HUES6 (cell line): Measurements from ENCODE around the gene MACROD2.

ENCODE experiments used
- H3K27ac ChIP-seq: 2 replicates; pipeline ENCODE4 v1.7.0; 2013; ENCODE audit warnings: low read depth, mild to moderate bottlenecking, low read length, inconsistent platforms
- H3K27me3 ChIP-seq: 2 replicates; pipeline ENCODE4 v1.6.1; 2013; ENCODE audit warnings: low read length; ENCODE audit not compliant: control insufficient read depth, insufficient read depth
- H3K36me3 ChIP-seq: 2 replicates; pipeline ENCODE4 v1.6.1; 2013; ENCODE audit warnings: low read length; ENCODE audit not compliant: control insufficient read depth, insufficient read depth
- H3K4me1 ChIP-seq: 2 replicates; pipeline ENCODE4 v1.6.1; 2013; ENCODE audit warnings: low read length; ENCODE audit not compliant: control insufficient read depth, insufficient read depth
- H3K4me3 ChIP-seq: 2 replicates; pipeline ENCODE4 v1.5.1; 2013; ENCODE audit warnings: low read depth, low read length
- H3K9ac ChIP-seq: one replicate; pipeline ENCODE4 v1.6.1; 2013; ENCODE audit warnings: mild to moderate bottlenecking, low read length
- H3K9me3 ChIP-seq: 2 replicates; pipeline ENCODE4 v1.6.1; 2013; ENCODE audit warnings: low read depth, low read length; ENCODE audit not compliant: control insufficient read depth, insufficient read depth

MACROD2 gene

GRCh38 chr20:14600527-14600926 is 605.2 kb downstream of the MACROD2 start:
- Histone ChIP-seq H3K27me3 (no peaks in the 10 kb centered on the region), H3K4me1 (no peaks in the 10 kb centered on the region), H3K27ac (no peak overlapping the region), H3K9me3 (no peaks in the 10 kb centered on the region), H3K4me3 (no peak overlapping the region), H3K9ac (no peak overlapping the region), H3K36me3 (no peaks in the 10 kb centered on the region)

- Histone ChIP-seq H3K27ac (no peak overlapping the region), H3K4me1 (no peaks in the 10 kb centered on the region), H3K4me3 (no peak overlapping the region), H3K9ac (no peak overlapping the region), H3K36me3 (no peaks in the 10 kb centered on the region), H3K27me3 (no peaks in the 10 kb centered on the region), H3K9me3 (no peaks in the 10 kb centered on the region)
Observed at GRCh38 chr20:14604143-14604542, 608.8 kb downstream of the MACROD2 start.

- Histone ChIP-seq H3K27ac (no peak overlapping the region), H3K4me3 (no peak overlapping the region), H3K27me3 (no peaks in the 10 kb centered on the region), H3K36me3 (no peaks in the 10 kb centered on the region), H3K4me1 (peaks cover 4% of the 10 kb centered on the region), H3K9me3 (no peaks in the 10 kb centered on the region), H3K9ac (no peak overlapping the region)
Observed at GRCh38 chr20:14609328-14610221, 614.3 kb downstream of the MACROD2 start.

DNA sequence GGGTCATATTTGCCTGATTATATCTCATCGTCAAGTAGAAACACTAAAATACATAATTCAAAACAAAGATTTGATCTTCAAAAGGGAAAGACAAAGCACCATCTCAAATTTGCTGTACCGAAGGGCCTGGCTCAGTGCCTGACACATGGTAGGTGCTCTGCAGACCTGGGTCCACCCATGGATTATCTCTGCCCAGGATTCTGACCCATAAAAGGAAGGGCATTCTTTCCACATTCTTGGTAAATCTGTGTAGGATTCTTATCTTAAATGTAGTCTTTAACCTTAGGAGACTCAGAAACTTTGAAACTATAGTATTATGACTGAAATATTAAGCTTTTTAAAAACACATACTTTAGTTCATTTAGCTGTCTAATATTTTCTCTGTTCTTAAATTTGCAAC is 616.2 kb downstream of the MACROD2 start:
- Histone ChIP-seq H3K27me3 (no peaks in the 10 kb centered on the region), H3K36me3 (no peaks in the 10 kb centered on the region), H3K27ac (no peak overlapping the region), H3K4me3 (no peak overlapping the region), H3K9me3 (no peaks in the 10 kb centered on the region), H3K9ac (no peak overlapping the region), H3K4me1 (peaks cover 4% of the 10 kb centered on the region)

DNA sequence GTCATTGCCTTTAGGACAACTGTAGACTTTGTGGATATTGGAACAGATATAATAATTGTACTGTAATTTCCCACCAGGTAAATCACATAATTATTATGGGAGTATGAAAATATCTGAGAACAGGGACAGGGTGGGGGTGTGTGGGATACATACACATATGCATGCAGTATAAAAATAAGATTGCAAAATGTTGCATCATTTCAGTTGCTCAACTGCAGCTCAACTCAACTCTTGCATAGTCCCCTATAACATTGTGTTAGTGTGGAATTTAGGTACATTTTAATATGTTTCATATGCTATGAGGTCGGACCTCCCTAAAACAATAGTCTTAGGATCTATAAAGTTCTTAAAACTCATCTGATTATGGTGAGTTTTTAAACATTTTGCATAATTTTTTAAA is 617.1 kb downstream of the MACROD2 start:
- no peak overlapping the region for H3K4me3 ChIP-seq
- no peak overlapping the region for H3K27ac ChIP-seq
- no peaks in the 10 kb centered on the region for H3K27me3 ChIP-seq
- peaks cover 4% of the 10 kb centered on the region for H3K4me1 ChIP-seq
- H3K36me3 ChIP-seq, result no peaks in the 10 kb centered on the region
- H3K9ac ChIP-seq, result no peak overlapping the region
- H3K9me3 ChIP-seq, result no peaks in the 10 kb centered on the region

DNA sequence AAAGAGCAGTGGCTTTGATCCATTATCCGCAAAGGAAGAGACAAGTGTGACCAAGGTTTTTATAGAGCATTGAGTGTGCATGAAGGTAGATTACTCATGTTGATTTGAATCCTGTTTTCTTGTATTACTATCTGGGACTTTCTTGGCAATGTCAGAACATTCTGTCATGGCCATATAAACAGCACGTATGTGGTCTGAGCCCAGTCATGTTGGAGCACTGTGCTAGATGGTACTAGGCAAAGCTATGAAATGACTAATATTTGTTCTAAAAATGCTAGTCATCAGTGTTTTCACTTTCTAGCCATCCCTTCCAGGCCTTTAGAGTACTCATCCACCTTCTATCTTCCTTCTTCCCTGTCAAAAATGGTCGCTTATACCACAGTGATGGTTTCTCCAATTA is 620.7 kb downstream of the MACROD2 start:
- Histone ChIP-seq H3K4me1 (peaks cover 7% of the 10 kb centered on the region; the same call in 1 of the 2 replicates), H3K9ac (no peak overlapping the region), H3K36me3 (no peaks in the 10 kb centered on the region), H3K4me3 (no peak overlapping the region), H3K27me3 (no peaks in the 10 kb centered on the region), H3K27ac (no peak overlapping the region), H3K9me3 (no peaks in the 10 kb centered on the region)

DNA sequence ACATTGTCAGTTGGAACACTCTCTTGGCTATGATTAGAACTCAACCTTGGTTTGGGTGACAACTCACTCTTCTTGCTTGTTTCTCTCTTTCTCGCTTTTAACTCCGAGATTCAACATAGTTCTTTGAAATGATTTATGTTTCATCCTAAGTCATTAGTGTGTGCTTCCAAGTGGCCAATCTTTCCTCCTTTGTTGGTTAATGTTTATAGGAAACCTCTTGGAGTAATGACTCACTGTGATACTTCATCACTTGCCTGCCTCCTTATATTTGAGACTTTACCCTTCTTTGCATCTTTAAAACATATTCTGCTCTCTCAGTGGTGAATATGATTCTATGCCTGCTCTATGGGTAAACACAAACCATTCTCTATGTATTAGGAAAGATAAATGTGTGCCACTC is 621.8 kb downstream of the MACROD2 start:
- H3K27ac ChIP-seq, result no peak overlapping the region
- no peaks in the 10 kb centered on the region for H3K9me3 ChIP-seq
- H3K4me1 ChIP-seq, result peaks cover 7% of the 10 kb centered on the region; the same call in 1 of the 2 replicates

DNA sequence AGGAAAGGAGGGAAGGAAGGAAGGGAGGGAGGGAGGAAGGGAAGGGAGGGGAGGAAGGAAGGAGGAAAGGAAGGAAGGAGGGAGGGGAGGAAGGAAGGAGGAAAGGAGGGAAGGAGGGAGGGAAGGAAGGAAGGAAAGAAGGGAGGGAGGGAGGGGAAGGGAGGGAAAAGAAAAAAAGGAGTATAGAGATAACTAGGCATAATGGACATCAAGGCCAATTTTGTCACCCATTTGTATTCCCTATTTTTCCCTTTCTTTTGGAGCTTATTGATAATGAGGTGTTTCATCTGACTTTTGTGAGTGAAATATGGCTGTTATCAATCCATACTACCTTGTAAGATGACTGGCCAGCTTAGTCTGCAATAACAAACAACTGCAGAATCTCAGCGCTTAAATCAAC is 624.1 kb downstream of the MACROD2 start:
- H3K9me3 ChIP-seq, result no peaks in the 10 kb centered on the region
- no peak overlapping the region for H3K9ac ChIP-seq
- H3K36me3 ChIP-seq, result no peaks in the 10 kb centered on the region
- H3K27ac ChIP-seq, result no peak overlapping the region
- H3K4me3 ChIP-seq, result no peak overlapping the region
- no peaks in the 10 kb centered on the region for H3K27me3 ChIP-seq
- H3K4me1 ChIP-seq, result peaks cover 7% of the 10 kb centered on the region; the same call in 1 of the 2 replicates

More for the DNA sequence above, 621.8 kb downstream of the MACROD2 start:
- Histone ChIP-seq H3K36me3 (no peaks in the 10 kb centered on the region), H3K9ac (no peak overlapping the region), H3K4me3 (no peak overlapping the region), H3K27me3 (no peaks in the 10 kb centered on the region)

DNA sequence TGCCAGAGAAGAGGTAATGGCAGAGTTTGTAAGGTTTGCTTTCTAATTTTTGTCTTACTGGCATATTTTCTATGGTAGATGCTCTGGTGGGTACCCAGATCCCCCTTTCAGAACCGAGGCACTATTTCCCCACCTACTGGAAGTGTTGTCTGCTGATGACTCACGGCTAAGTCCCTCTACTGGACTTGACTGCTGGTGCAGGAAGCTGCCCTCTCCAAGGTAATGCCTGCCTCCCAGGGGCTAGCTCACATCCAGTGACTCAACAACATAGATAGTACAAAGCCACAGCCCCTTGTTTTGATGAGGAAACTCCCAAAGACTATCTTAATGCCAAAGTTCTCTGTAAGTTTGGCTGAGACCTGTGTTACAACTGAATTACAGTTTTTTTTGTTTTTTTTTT is 627.5 kb downstream of the MACROD2 start:
- Histone ChIP-seq H3K9ac (no peak overlapping the region), H3K36me3 (no peaks in the 10 kb centered on the region), H3K4me3 (no peak overlapping the region), H3K27ac (no peak overlapping the region), H3K9me3 (no peaks in the 10 kb centered on the region), H3K27me3 (no peaks in the 10 kb centered on the region), H3K4me1 (peaks cover 7% of the 10 kb centered on the region; the same call in 1 of the 2 replicates)

DNA sequence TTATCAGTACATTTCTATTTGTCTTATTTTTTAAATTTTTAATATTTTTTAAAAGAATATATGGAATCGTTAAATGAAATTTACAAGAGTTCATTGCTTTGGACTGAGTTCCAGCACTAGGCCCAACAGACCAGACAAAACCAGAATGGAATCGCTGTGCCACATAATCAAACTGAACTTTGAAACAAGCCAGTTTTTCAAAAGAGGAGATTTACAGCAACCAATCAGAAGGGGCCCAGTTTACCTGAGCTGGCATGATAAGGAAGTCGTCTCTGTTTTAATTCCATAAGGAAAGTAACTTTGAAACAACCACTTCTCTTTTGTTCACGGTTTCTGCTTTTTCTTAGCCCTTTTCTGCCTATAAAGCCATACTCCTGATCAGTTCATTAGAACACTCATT is 635.7 kb downstream of the MACROD2 start:
- H3K9me3 ChIP-seq, result no peaks in the 10 kb centered on the region

DNA sequence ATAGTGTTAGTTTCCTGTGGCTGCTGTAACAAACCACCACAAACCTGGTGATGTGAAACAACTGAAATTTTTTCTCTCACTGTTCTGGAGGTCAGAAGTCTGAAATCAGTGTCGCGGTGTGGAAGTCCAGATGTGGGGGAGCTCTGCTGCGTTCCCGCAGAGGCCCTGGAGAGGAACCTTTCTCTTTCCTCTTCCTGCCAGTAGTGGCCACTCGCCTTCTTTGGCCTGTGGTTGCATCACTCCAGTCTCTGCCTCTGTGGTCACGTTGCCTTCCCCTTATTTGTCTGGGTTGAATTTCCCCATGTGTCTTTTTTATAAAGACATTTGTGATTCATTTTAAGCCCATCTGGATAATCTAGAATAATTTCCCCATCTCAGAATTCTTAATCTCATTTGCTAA is 637.6 kb downstream of the MACROD2 start:
- no peaks in the 10 kb centered on the region for H3K36me3 ChIP-seq
- H3K4me1 ChIP-seq, result no peaks in the 10 kb centered on the region
- no peak overlapping the region for H3K27ac ChIP-seq
- no peak overlapping the region for H3K9ac ChIP-seq
- no peaks in the 10 kb centered on the region for H3K27me3 ChIP-seq
- H3K9me3 ChIP-seq, result no peaks in the 10 kb centered on the region
- no peak overlapping the region for H3K4me3 ChIP-seq

More for the DNA sequence above, 635.7 kb downstream of the MACROD2 start:
- H3K9ac ChIP-seq, result no peak overlapping the region
- H3K27ac ChIP-seq, result no peak overlapping the region
- H3K27me3 ChIP-seq, result no peaks in the 10 kb centered on the region
- H3K4me3 ChIP-seq, result no peak overlapping the region
- no peaks in the 10 kb centered on the region for H3K36me3 ChIP-seq
- no peaks in the 10 kb centered on the region for H3K4me1 ChIP-seq
